Measurements from ENCODE around the gene CALCA.

CALCA gene

GRCh38 chr11:14927146-14927545 is 45.0 kb downstream of the CALCA start:
- no peak overlapping the region for H3K27ac ChIP-seq
- no peak for DNase-seq (ENCODE audit: low spot score)
- CTCF ChIA-PET: no interaction called here
- TF ChIP-seq, protein P1, sequence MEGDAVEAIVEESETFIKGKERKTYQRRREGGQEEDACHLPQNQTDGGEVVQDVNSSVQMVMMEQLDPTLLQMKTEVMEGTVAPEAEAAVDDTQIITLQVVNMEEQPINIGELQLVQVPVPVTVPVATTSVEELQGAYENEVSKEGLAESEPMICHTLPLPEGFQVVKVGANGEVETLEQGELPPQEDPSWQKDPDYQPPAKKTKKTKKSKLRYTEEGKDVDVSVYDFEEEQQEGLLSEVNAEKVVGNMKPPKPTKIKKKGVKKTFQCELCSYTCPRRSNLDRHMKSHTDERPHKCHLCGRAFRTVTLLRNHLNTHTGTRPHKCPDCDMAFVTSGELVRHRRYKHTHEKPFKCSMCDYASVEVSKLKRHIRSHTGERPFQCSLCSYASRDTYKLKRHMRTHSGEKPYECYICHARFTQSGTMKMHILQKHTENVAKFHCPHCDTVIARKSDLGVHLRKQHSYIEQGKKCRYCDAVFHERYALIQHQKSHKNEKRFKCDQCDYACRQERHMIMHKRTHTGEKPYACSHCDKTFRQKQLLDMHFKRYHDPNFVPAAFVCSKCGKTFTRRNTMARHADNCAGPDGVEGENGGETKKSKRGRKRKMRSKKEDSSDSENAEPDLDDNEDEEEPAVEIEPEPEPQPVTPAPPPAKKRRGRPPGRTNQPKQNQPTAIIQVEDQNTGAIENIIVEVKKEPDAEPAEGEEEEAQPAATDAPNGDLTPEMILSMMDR (conservative IDR thresholded peaks at IDR 0.05; ENCODE audit: low read depth): no peak
- POLR2A ChIA-PET (ENCODE audit: low non-redundant PET): no interaction called here

DNA sequence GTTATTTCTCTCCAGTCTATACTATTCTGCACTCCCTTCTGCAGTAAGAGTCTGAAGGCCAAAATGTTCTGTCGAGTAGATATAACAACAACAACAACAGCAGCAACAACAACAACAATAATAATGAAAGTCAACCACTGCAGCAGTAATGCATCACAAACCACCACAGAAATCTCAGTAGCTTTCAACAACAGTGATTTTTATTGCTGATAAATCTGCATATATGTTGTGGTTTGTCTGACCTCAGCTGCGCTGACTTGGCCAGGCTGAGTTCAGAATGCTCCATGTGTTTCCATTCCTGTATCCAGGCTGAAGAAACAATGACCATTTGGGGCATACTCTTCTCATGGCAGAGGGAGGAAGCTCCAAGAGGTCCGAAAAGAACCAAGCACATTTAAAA is 47.8 kb downstream of the CALCA start:
- TF ChIP-seq, protein P1 (conservative IDR thresholded peaks at IDR 0.05; ENCODE audit: low read depth): no peak
- ChIA-PET CTCF (interaction anchor here (1.6 kb wide), 1 partner anchor 16 kb away, joined by 5 read pairs; no protein-coding TSS in a partner anchor), POLR2A (ENCODE audit: low non-redundant PET) (no interaction called here)
- H3K27ac ChIP-seq: no peak overlapping the region
- DNase-seq (ENCODE audit: low spot score): no peak
